ENCODE data around the gene PSMB10. TPM values are rescaled to one million over a fixed set of nuclear protein-coding genes. Genes with fewer than 3 reads are reported as not detected.
"Not testable (repeated sequence)": the region's sequence is repeated elsewhere in the genome, so short reads cannot be mapped to it uniquely, and the experiment has no call there.

The PSMB10 gene
- total RNA-seq, 1 donor from 2014 or later, result 16.3 TPM

- FAIRE-seq, result no peak
- H3K4me3 ChIP-seq (ENCODE audit: low read depth, low read length), result no peak overlapping the region
- peaks cover 6% of the 10 kb centered on the region for H3K36me3 ChIP-seq (ENCODE audit: control insufficient read depth, insufficient read depth, low read length)
- TF ChIP-seq CTCF (IDR thresholded peaks at IDR 0.05; ENCODE audit: insufficient read depth, low read length, severe bottlenecking), result no peak
- H3K27me3 ChIP-seq (ENCODE audit: control insufficient read depth, insufficient read depth, low read length), result no peaks in the 10 kb centered on the region
- no peak for DNase-seq (ENCODE audit: low read depth)
Measured at GRCh38 chr16:67915831-67916723, 20.6 kb downstream of the PSMB10 start.

- not testable (repeated sequence) for FAIRE-seq; H3K27me3 ChIP-seq (ENCODE audit: control insufficient read depth, insufficient read depth, low read length); H3K4me3 ChIP-seq (ENCODE audit: low read depth, low read length); H3K36me3 ChIP-seq (ENCODE audit: control insufficient read depth, insufficient read depth, low read length); DNase-seq (ENCODE audit: low read depth)
Measured at GRCh38 chr16:67915496-67915769, 21.2 kb downstream of the PSMB10 start.

- peaks cover 8% of the 10 kb centered on the region for H3K36me3 ChIP-seq (ENCODE audit: control insufficient read depth, insufficient read depth, low read length)
- DNase-seq (ENCODE audit: low read depth) (no peak), FAIRE-seq (no peak)
- H3K27me3 ChIP-seq (ENCODE audit: control insufficient read depth, insufficient read depth, low read length), result no peaks in the 10 kb centered on the region
- no peak overlapping the region for H3K4me3 ChIP-seq (ENCODE audit: low read depth, low read length)
- no peak for TF ChIP-seq CTCF (IDR thresholded peaks at IDR 0.05; ENCODE audit: insufficient read depth, low read length, severe bottlenecking)
Measured at GRCh38 chr16:67914758-67915495, 21.7 kb downstream of the PSMB10 start.

GRCh38 chr16:67910158-67910557 is 26.5 kb downstream of the PSMB10 start:
- no peaks in the 10 kb centered on the region for H3K27me3 ChIP-seq (ENCODE audit: control insufficient read depth, insufficient read depth, low read length)
- H3K4me3 ChIP-seq (ENCODE audit: low read depth, low read length), result no peak overlapping the region
- peaks cover 18% of the 10 kb centered on the region for H3K36me3 ChIP-seq (ENCODE audit: control insufficient read depth, insufficient read depth, low read length)
- no peak for TF ChIP-seq CTCF (IDR thresholded peaks at IDR 0.05; ENCODE audit: insufficient read depth, low read length, severe bottlenecking)
- FAIRE-seq (no peak), DNase-seq (ENCODE audit: low read depth) (peak; percentile 70)

- H3K36me3 ChIP-seq (ENCODE audit: control insufficient read depth, insufficient read depth, low read length), result peaks cover 15% of the 10 kb centered on the region
- no peak for TF ChIP-seq CTCF (IDR thresholded peaks at IDR 0.05; ENCODE audit: insufficient read depth, low read length, severe bottlenecking)
- no peaks in the 10 kb centered on the region for H3K27me3 ChIP-seq (ENCODE audit: control insufficient read depth, insufficient read depth, low read length)
- no peak for DNase-seq (ENCODE audit: low read depth)
- no peak overlapping the region for H3K4me3 ChIP-seq (ENCODE audit: low read depth, low read length)
- FAIRE-seq, result no peak
Measured at GRCh38 chr16:67909056-67909742, 27.5 kb downstream of the PSMB10 start.
